IPS-20b (cell line): ENCODE data around the gene SIN3B.
"Not testable (repeated sequence)": the region's sequence is repeated elsewhere in the genome, so short reads cannot be mapped to it uniquely, and the experiment has no call there.

ENCODE experiments used
- H3K27ac ChIP-seq: one replicate; pipeline ENCODE4 v1.5.1; 2013; ENCODE audit warnings: low read length
- H3K27me3 ChIP-seq: 2 replicates; pipeline ENCODE4 v1.6.1; 2013; ENCODE audit warnings: mild to moderate bottlenecking, low read length, inconsistent platforms; ENCODE audit not compliant: insufficient read depth
- H3K36me3 ChIP-seq: 2 replicates; pipeline ENCODE4 v1.6.1; 2013; ENCODE audit warnings: low read depth, mild to moderate bottlenecking, inconsistent platforms, low read length, moderate library complexity; ENCODE audit not compliant: insufficient read depth
- H3K4me1 ChIP-seq: 2 replicates; pipeline ENCODE4 v1.6.1; 2013; ENCODE audit warnings: mild to moderate bottlenecking, control low read depth, inconsistent platforms, low read length, moderate library complexity; ENCODE audit not compliant: insufficient read depth
- H3K4me3 ChIP-seq: 2 replicates; pipeline ENCODE4 v1.5.1; 2013; ENCODE audit warnings: mild to moderate bottlenecking, low read length, inconsistent platforms
- H3K9ac ChIP-seq: 2 replicates; pipeline ENCODE4 v1.6.1; 2013; ENCODE audit warnings: low read depth, mild to moderate bottlenecking, inconsistent platforms, low read length, moderate library complexity
- H3K9me3 ChIP-seq: 2 replicates; pipeline ENCODE4 v1.6.1; 2013; ENCODE audit warnings: mild to moderate bottlenecking, low read depth, low read length, inconsistent platforms; ENCODE audit not compliant: insufficient read depth

Gene SIN3B

GRCh38 chr19:16872728-16873127 is 43.5 kb downstream of the SIN3B start:
- Histone ChIP-seq H3K4me3 (no peak overlapping the region), H3K36me3 (peaks cover 69% of the 10 kb centered on the region), H3K27me3 (no peaks in the 10 kb centered on the region), H3K27ac (no peak overlapping the region), H3K4me1 (no peaks in the 10 kb centered on the region), H3K9ac (no peak overlapping the region), H3K9me3 (no peaks in the 10 kb centered on the region)

- Histone ChIP-seq H3K9ac (no peak overlapping the region), H3K4me3 (no peak overlapping the region), H3K4me1 (no peaks in the 10 kb centered on the region), H3K9me3 (no peaks in the 10 kb centered on the region), H3K27ac (no peak overlapping the region), H3K36me3 (peaks cover 64% of the 10 kb centered on the region), H3K27me3 (no peaks in the 10 kb centered on the region)
Observed at GRCh38 chr19:16873594-16873993, 44.4 kb downstream of the SIN3B start.

- Histone ChIP-seq H3K9ac (no peak overlapping the region), H3K9me3 (no peaks in the 10 kb centered on the region), H3K27ac (no peak overlapping the region), H3K27me3 (no peaks in the 10 kb centered on the region), H3K4me3 (no peak overlapping the region), H3K36me3 (peaks cover 72% of the 10 kb centered on the region), H3K4me1 (no peaks in the 10 kb centered on the region)
Observed at GRCh38 chr19:16874250-16874977, 45.2 kb downstream of the SIN3B start.

GRCh38 chr19:16874978-16875299 is 45.7 kb downstream of the SIN3B start:
- not testable (repeated sequence) for H3K27me3 ChIP-seq, H3K27ac ChIP-seq, H3K4me3 ChIP-seq, H3K9ac ChIP-seq, H3K9me3 ChIP-seq, H3K4me1 ChIP-seq
- H3K36me3 ChIP-seq = peaks cover 74% of the 10 kb centered on the region

- no peaks in the 10 kb centered on the region for H3K4me1 ChIP-seq
- H3K4me3 ChIP-seq = no peak overlapping the region
- H3K9ac ChIP-seq = no peak overlapping the region
- no peaks in the 10 kb centered on the region for H3K9me3 ChIP-seq
- H3K36me3 ChIP-seq = peaks cover 70% of the 10 kb centered on the region
- no peaks in the 10 kb centered on the region for H3K27me3 ChIP-seq
- H3K27ac ChIP-seq = no peak overlapping the region
Observed at GRCh38 chr19:16875584-16876555, 46.7 kb downstream of the SIN3B start.

GRCh38 chr19:16876904-16877361 is 47.7 kb downstream of the SIN3B start:
- H3K9me3 ChIP-seq = peaks cover 9% of the 10 kb centered on the region
- H3K4me1 ChIP-seq = no peaks in the 10 kb centered on the region
- no peaks in the 10 kb centered on the region for H3K27me3 ChIP-seq
- H3K36me3 ChIP-seq = peaks cover 60% of the 10 kb centered on the region
- no peak overlapping the region for H3K4me3 ChIP-seq
- no peak overlapping the region for H3K9ac ChIP-seq
- H3K27ac ChIP-seq = no peak overlapping the region

GRCh38 chr19:16877581-16877980 is 48.4 kb downstream of the SIN3B start:
- Histone ChIP-seq H3K4me1 (no peaks in the 10 kb centered on the region), H3K27ac (no peak overlapping the region), H3K27me3 (no peaks in the 10 kb centered on the region), H3K9me3 (peaks cover 15% of the 10 kb centered on the region), H3K36me3 (peaks cover 54% of the 10 kb centered on the region), H3K9ac (no peak overlapping the region), H3K4me3 (no peak overlapping the region)

- H3K9ac ChIP-seq = no peak overlapping the region
- no peaks in the 10 kb centered on the region for H3K4me1 ChIP-seq
- no peak overlapping the region for H3K27ac ChIP-seq
Observed at GRCh38 chr19:16878181-16878965, 49.2 kb downstream of the SIN3B start.

GRCh38 chr19:16880884-16881554 is 51.8 kb downstream of the SIN3B start:
- Histone ChIP-seq H3K4me3 (no peak overlapping the region), H3K36me3 (peaks cover 37% of the 10 kb centered on the region), H3K9ac (no peak overlapping the region), H3K4me1 (no peaks in the 10 kb centered on the region), H3K27me3 (no peaks in the 10 kb centered on the region), H3K9me3 (peaks cover 16% of the 10 kb centered on the region), H3K27ac (no peak overlapping the region)

More at GRCh38 chr19:16878181-16878965, 49.2 kb downstream of the SIN3B start:
- Histone ChIP-seq H3K36me3 (peaks cover 46% of the 10 kb centered on the region), H3K9me3 (peaks cover 16% of the 10 kb centered on the region), H3K27me3 (no peaks in the 10 kb centered on the region), H3K4me3 (no peak overlapping the region)

GRCh38 chr19:16882146-16882545 is 52.9 kb downstream of the SIN3B start:
- Histone ChIP-seq H3K9ac (no peak overlapping the region), H3K4me3 (no peak overlapping the region), H3K4me1 (no peaks in the 10 kb centered on the region), H3K9me3 (peaks cover 16% of the 10 kb centered on the region), H3K36me3 (peaks cover 26% of the 10 kb centered on the region), H3K27me3 (no peaks in the 10 kb centered on the region), H3K27ac (no peak overlapping the region)

- no peak overlapping the region for H3K4me3 ChIP-seq
- H3K9ac ChIP-seq = no peak overlapping the region
- H3K4me1 ChIP-seq = no peaks in the 10 kb centered on the region
- H3K9me3 ChIP-seq = peaks cover 16% of the 10 kb centered on the region
- peaks cover 19% of the 10 kb centered on the region for H3K36me3 ChIP-seq
- no peaks in the 10 kb centered on the region for H3K27me3 ChIP-seq
- H3K27ac ChIP-seq = no peak overlapping the region
Observed at GRCh38 chr19:16883522-16883921, 54.3 kb downstream of the SIN3B start.
